Upper lobe of left lung (tissue), 4 donors: Measurements from ENCODE around the gene ZNF853.

ENCODE experiments used
- EP300 ChIP-seq, 4 donors: sonication (generic); formaldehyde crosslinking; IDR thresholded peaks; one replicate each; pipeline ENCODE4 v1.5.1; 2017; ENCODE audit warnings: antibody characterized with exemption in 4 of 4, control low read depth in 2 of 4
- POLR2AphosphoS5 ChIP-seq, 2 donors: sonication (generic); formaldehyde crosslinking; IDR thresholded peaks; one replicate each; pipeline ENCODE4 v1.5.1; 2017; ENCODE audit warnings: antibody characterized with exemption in 2 of 2

- TF ChIP-seq EP300 (IDR thresholded peaks at IDR 0.05): no peak
- no peak for TF ChIP-seq POLR2AphosphoS5 (IDR thresholded peaks at IDR 0.05)
Measured at GRCh38 chr7:6612819-6613218, 2.6 kb upstream of the ZNF853 start.
